Measurements from ENCODE around the gene LY6G5C. TPM values are rescaled to one million over a fixed set of nuclear protein-coding genes. Genes with fewer than 3 reads are reported as not detected.

The LY6G5C gene
- total and polyA plus RNA-seq, 2 of the 13 experiments (the other 11 are each of a cell fraction or from before 2014, with no cell fraction given), result 0.33 to 0.55 TPM

- TF ChIP-seq RBM22 (optimal IDR thresholded peaks at IDR 0.05; ENCODE audit: low read length), result peak; percentile 16
- TF ChIP-seq ZBTB25 (CRISPR knock-in tag; IDR thresholded peaks at IDR 0.05), result peak; percentile 89; the same call in 1 of the 2 replicates
- no peak for TF ChIP-seq TOE1 (CRISPR knock-in tag; IDR thresholded peaks at IDR 0.05)
- TF ChIP-seq ZNF572 (CRISPR knock-in tag; IDR thresholded peaks at IDR 0.05), result peak; percentile 98
- no peak for TF ChIP-seq PAF1 (CRISPR knock-in tag; IDR thresholded peaks at IDR 0.05)
- TF ChIP-seq ZNF549 (CRISPR knock-in tag; IDR thresholded peaks at IDR 0.05), result peak; percentile 59; the same call in 1 of the 2 replicates
- no peak for TF ChIP-seq ZXDC (CRISPR knock-in tag; IDR thresholded peaks at IDR 0.05)
- TF ChIP-seq FOXA1 (IDR thresholded peaks at IDR 0.05), result no peak
- TF ChIP-seq FOXA1 (CRISPR knock-in tag; IDR thresholded peaks at IDR 0.05), result peak; percentile 90
- TF ChIP-seq CTCF (CRISPR knock-in tag; IDR thresholded peaks at IDR 0.05), result peak; percentile 47
- no peak for TF ChIP-seq SRSF1 (optimal IDR thresholded peaks at IDR 0.05; ENCODE audit: low read depth, low read length)
- TF ChIP-seq ZSCAN20 (CRISPR knock-in tag; IDR thresholded peaks at IDR 0.05; ENCODE audit: borderline replicate concordance), result peak; percentile 82
- TF ChIP-seq ZNF713 (CRISPR knock-in tag; IDR thresholded peaks at IDR 0.05), result no peak
- TF ChIP-seq SOX6 (IDR thresholded peaks at IDR 0.05), result no peak
- peak; percentile 92 for TF ChIP-seq SOX6 (CRISPR knock-in tag; IDR thresholded peaks at IDR 0.05)
- peak; percentile 92 for TF ChIP-seq ASH2L (IDR thresholded peaks at IDR 0.05; ENCODE audit: insufficient read length, low read depth, low read length)
- peak; percentile 98 for TF ChIP-seq FOXP4 (CRISPR knock-in tag; IDR thresholded peaks at IDR 0.05)
- TF ChIP-seq NFYB (CRISPR knock-in tag; IDR thresholded peaks at IDR 0.05), result no peak; the same call in 1 of the 2 replicates
- TF ChIP-seq RFX3 (CRISPR knock-in tag; IDR thresholded peaks at IDR 0.05), result no peak
- peak; percentile 59 for TF ChIP-seq ZNF143 (CRISPR knock-in tag; IDR thresholded peaks at IDR 0.05)
- no peak; the same call in 1 of the 2 replicates for TF ChIP-seq PHF20 (CRISPR knock-in tag; IDR thresholded peaks at IDR 0.05)
- peak; percentile 50; the same call in 1 of the 2 replicates for TF ChIP-seq NFYC (CRISPR knock-in tag; IDR thresholded peaks at IDR 0.05)
- TF ChIP-seq ZNF510 (CRISPR knock-in tag; IDR thresholded peaks at IDR 0.05; ENCODE audit: low read depth), result 0 out of 2 replicates have a peak, but pooled peaks have one; percentile 28
These were observed 25.3 kb downstream of the LY6G5C start, which contains the start of gene APOM (continued) for GRCh38 chr6:31655349-31656237.
